Measurements from ENCODE around the gene EFCAB11.

The EFCAB11 gene

DNA sequence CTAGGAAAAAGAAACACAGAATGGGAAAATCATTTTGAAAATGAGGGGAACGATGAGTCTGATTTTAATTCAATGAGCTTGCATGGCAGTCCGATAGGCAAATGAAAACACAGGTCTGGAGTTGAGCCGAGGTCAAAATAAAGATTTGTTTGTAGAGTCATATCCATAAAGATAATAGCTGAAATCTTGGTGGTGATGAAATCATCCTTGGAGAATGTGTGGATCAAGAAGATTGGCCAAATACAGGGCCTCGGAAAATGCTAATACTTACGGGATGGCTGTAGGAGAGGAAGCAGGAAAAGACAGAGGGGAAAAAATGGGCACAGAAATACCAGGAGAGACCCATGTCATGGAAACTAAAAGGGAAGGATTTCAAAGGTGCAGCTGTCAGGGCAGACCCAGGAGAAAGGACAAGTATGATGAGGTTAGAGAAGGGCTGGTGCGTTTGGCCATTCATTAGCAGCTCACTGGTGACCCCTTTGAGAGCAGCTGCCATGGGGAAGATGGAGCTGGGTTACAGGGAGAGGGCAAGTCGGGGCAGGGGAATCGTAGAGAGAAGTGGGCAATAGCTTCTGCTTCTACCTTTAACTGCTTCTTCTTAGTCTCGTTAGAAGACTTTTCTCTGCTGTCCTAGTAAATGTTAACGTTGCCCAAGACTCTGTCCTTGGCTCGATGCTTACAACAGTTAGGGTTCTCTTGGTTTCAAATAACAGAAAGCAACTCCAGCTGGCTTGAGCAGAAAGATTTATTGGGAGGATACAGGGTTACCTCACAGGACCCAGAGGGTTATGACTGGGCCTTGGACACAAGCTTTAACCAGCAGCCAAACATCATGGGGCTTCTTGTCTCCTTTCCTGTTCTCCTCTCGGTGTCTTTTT lies 161.8 kb downstream of the EFCAB11 start:
- no peak for DNase-seq (ENCODE audit: low read depth)
- H3K4me3 ChIP-seq (ENCODE audit: low read length): no peak overlapping the region
- TF ChIP-seq, protein P1, sequence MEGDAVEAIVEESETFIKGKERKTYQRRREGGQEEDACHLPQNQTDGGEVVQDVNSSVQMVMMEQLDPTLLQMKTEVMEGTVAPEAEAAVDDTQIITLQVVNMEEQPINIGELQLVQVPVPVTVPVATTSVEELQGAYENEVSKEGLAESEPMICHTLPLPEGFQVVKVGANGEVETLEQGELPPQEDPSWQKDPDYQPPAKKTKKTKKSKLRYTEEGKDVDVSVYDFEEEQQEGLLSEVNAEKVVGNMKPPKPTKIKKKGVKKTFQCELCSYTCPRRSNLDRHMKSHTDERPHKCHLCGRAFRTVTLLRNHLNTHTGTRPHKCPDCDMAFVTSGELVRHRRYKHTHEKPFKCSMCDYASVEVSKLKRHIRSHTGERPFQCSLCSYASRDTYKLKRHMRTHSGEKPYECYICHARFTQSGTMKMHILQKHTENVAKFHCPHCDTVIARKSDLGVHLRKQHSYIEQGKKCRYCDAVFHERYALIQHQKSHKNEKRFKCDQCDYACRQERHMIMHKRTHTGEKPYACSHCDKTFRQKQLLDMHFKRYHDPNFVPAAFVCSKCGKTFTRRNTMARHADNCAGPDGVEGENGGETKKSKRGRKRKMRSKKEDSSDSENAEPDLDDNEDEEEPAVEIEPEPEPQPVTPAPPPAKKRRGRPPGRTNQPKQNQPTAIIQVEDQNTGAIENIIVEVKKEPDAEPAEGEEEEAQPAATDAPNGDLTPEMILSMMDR (IDR thresholded peaks at IDR 0.05; ENCODE audit: insufficient read depth, low read depth, low read length, missing control alignments): no peak

DNA sequence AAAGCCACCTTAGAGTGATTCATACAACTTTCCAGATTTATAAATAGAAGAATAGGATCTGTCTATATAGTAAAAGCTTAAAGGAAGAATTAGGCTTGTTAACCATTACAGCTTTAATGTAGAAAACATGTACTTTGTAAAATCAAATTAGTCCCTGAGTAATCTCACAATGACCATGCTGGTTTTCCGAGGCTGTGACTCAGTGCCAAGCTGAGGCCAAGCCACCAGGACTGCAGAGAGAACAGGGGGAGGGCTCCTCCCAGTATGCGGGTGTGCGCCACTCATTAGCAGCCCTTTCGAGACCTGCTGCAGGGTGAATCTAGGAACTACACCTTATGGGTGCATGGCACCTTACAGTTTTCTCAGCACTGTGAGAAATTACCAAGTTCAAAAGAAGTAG lies 167.0 kb downstream of the EFCAB11 start:
- peak; percentile 33 for DNase-seq (ENCODE audit: low read depth)
- H3K4me3 ChIP-seq (ENCODE audit: low read length): no peak overlapping the region
- TF ChIP-seq, protein P1 (IDR thresholded peaks at IDR 0.05; ENCODE audit: insufficient read depth, low read depth, low read length, missing control alignments): no peak

DNA sequence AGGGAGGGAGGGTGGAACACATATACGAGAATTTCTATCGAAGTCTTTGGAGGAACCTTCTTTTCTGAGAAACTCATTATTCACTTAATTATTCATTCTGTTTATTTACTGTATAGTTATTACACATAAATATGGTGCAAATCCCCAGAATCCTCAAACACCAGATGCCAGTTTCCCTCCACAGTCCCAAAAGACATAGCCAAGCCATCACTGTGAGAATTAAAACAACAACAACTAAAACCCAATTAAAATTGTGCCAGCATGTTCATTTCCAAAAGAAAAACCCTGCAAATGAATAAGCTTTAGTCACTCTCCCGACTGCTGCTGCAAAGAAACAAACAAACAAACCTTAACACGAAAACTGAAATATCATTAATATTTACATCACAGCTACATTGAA lies 173.5 kb downstream of the EFCAB11 start:
- TF ChIP-seq, protein P1 (IDR thresholded peaks at IDR 0.05; ENCODE audit: insufficient read depth, low read depth, low read length, missing control alignments): no peak

DNA sequence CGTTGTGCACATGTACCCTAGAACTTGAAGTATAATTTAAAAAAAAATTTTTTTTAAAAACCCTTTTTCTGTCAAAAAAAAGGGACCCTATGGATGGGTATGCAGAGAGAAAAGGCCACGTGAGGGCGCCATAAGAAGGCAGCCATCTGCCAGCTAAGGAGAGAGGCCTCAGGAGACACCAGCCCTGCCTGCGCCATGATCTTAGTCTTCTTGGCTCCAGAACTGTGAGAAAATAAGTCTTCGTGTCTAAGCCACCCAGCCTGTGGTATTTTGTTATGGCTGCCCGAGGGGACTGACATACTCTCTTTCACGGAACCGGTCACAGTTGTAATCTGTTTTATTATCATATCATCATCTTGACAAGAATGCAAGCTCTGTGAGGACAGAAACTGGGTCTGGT lies 174.8 kb downstream of the EFCAB11 start:
- TF ChIP-seq, protein P1 (IDR thresholded peaks at IDR 0.05; ENCODE audit: insufficient read depth, low read depth, low read length, missing control alignments): no peak
- no peak overlapping the region for H3K4me3 ChIP-seq (ENCODE audit: low read length)
- DNase-seq (ENCODE audit: low read depth): no peak

More for the DNA sequence above, 173.5 kb downstream of the EFCAB11 start:
- H3K4me3 ChIP-seq (ENCODE audit: low read length): no peak overlapping the region
- DNase-seq (ENCODE audit: low read depth): no peak

DNA sequence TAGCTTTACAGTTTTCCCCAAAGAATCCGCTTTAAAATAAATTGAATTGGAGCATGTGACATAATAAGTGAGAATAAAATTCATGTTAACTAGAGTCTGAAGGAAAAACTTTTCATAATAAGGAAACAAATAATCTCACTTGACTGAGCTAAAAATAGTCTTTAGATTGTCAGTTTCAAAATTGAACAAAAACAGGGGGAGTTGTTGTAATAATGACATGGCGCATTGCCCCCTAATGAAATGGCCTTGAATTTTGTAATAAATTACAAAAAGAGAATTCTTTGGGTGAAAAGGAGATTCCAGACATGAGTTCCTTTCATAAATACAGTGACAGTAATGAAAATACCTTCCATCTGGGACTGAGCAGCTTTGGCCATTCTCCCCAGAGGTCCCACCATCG lies 178.6 kb downstream of the EFCAB11 start:
- no peak for DNase-seq (ENCODE audit: low read depth)
- no peak overlapping the region for H3K4me3 ChIP-seq (ENCODE audit: low read length)

DNA sequence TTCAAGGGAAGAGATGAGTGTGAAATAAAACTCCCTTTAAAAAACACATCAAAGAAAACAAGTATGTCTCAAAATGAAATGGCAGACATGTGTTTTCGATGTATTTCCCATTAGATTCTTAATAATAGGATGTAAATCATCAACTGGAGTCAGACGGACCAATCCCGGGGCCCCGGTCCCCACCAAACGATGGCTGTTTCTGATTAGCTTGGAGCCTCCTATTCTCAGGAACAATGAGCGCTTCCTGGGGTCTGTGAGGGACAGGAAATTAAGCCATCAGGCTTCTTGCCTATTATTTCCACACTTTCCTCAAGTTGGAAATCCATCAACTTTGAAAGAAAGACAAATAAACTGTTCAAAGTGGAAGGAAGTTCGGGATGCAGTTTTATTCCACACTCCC lies 179.4 kb downstream of the EFCAB11 start:
- H3K4me3 ChIP-seq (ENCODE audit: low read length): no peak overlapping the region
- DNase-seq (ENCODE audit: low read depth): no peak
- TF ChIP-seq, protein P1 (IDR thresholded peaks at IDR 0.05; ENCODE audit: insufficient read depth, low read depth, low read length, missing control alignments): no peak

More for the DNA sequence above, 178.6 kb downstream of the EFCAB11 start:
- TF ChIP-seq, protein P1 (IDR thresholded peaks at IDR 0.05; ENCODE audit: insufficient read depth, low read depth, low read length, missing control alignments): no peak

Measured in epithelial cell of esophagus (primary cell).